ENCODE data around the gene KCTD14. TPM values are rescaled to one million over a fixed set of nuclear protein-coding genes. Genes with fewer than 3 reads are reported as not detected.

The KCTD14 gene
- total RNA-seq, 1 experiment from 2014 or later: 12.5 TPM

GRCh38 chr11:78009062-78009461, 14.0 kb downstream of the KCTD14 start:
- no peaks in the 10 kb centered on the region for H3K4me1 Mint-ChIP-seq
- H3K4me1 ChIP-seq (ENCODE audit: insufficient read depth, low read length): no peaks in the 10 kb centered on the region
- no peak overlapping the region for H3K4me2 ChIP-seq (ENCODE audit: insufficient read depth, insufficient read length, low read length)
- no peaks in the 10 kb centered on the region for H3K27me3 ChIP-seq (ENCODE audit: insufficient read depth, low read length)
- no peak overlapping the region for H3K27ac ChIP-seq (ENCODE audit: insufficient read length, low read depth, low read length)
- no peaks in the 10 kb centered on the region for H4K20me1 ChIP-seq (ENCODE audit: control insufficient read depth, insufficient read depth, insufficient read length)
- H3K27ac Mint-ChIP-seq: no peak overlapping the region; a peak in 1 of 7 replicates
- no peak overlapping the region for H2BK15ac ChIP-seq (ENCODE audit: low read depth, low read length)
- no peaks in the 10 kb centered on the region for H3K9me3 ChIP-seq (ENCODE audit: control insufficient read depth, low read depth, low read length)
- H3K56ac ChIP-seq (ENCODE audit: insufficient read length, low read depth, low read length): no peak overlapping the region
- H2BK20ac ChIP-seq (ENCODE audit: low read depth, low read length, poor library complexity, severe bottlenecking): no peak overlapping the region
- H4K8ac ChIP-seq (replicated peaks; ENCODE audit: insufficient read length, low read depth, low read length): no peak overlapping the region
- no peak overlapping the region for H3K18ac ChIP-seq (ENCODE audit: insufficient read length, low read depth, low read length)
- no peaks in the 10 kb centered on the region for H3K36me3 Mint-ChIP-seq (ENCODE audit: insufficient read depth in 1 of 3, low read depth in 3 of 3)
- no peaks in the 10 kb centered on the region for H3K23me2 ChIP-seq (ENCODE audit: insufficient read length, low read depth, low read length, poor library complexity, severe bottlenecking)
- H3K27me3 Mint-ChIP-seq (ENCODE audit: low read depth): no peaks in the 10 kb centered on the region; the same call in 1 of the 2 replicates
- no peak overlapping the region for H4K5ac ChIP-seq (ENCODE audit: insufficient read length, low read depth, low read length)
- H3K14ac ChIP-seq (ENCODE audit: insufficient read depth, low read length): no peak overlapping the region
- no peak overlapping the region for H4K91ac ChIP-seq (ENCODE audit: insufficient read length, low read depth, low read length)
- H3T11ph ChIP-seq (ENCODE audit: low read length): no peak overlapping the region
- no peaks in the 10 kb centered on the region for H3K79me1 ChIP-seq (ENCODE audit: insufficient read depth, low read depth, low read length, poor library complexity, severe bottlenecking)
- no peak overlapping the region for H2BK5ac ChIP-seq (ENCODE audit: insufficient read length, low read length)
- no peaks in the 10 kb centered on the region for H3K79me2 ChIP-seq (ENCODE audit: insufficient read depth, low read length)
- no peak for DNase-seq
- H3K9ac ChIP-seq (ENCODE audit: extremely low read depth, insufficient read length, low read length): no peak overlapping the region
- H2BK120ac ChIP-seq (ENCODE audit: low read depth, low read length, poor library complexity, severe bottlenecking): no peak overlapping the region
- H3K23ac ChIP-seq (ENCODE audit: insufficient read length, low read depth, low read length): no peak overlapping the region
- H2BK12ac ChIP-seq (ENCODE audit: insufficient read length, low read depth, low read length): no peak overlapping the region
- no peak overlapping the region for H3K4ac ChIP-seq (ENCODE audit: low read depth, low read length)
- no peak overlapping the region for H2AFZ ChIP-seq (ENCODE audit: low read length)
- WGBS (ENCODE audit: extremely low coverage, insufficient read length, low lambda C conversion rate): no CpG with 5 or more reads among the region's 2 CpGs
- H3K9me3 Mint-ChIP-seq: no peaks in the 10 kb centered on the region
- no peak overlapping the region for H3K4me3 Mint-ChIP-seq
- H2AK5ac ChIP-seq (ENCODE audit: insufficient read length, low read length): no peak overlapping the region
- no peak for TF ChIP-seq CTCF (conservative IDR thresholded peaks at IDR 0.05)
